SH-SY5Y (cell line): ENCODE results near the gene ATG9A.

Experiments
- GATA2 ChIP-seq: IDR thresholded peaks from 2 replicates; pipeline ENCODE4 v1.6.1; 2011; ENCODE audit warnings: mild to moderate bottlenecking, low read depth, low read length
- GATA3 ChIP-seq: IDR thresholded peaks from 2 replicates; pipeline ENCODE4 v1.6.1; 2011; ENCODE audit warnings: low read depth, mild to moderate bottlenecking, low read length, moderate library complexity

The ATG9A gene

GRCh38 chr2:219247678-219248642, 18.5 kb upstream of the ATG9A start:
- TF ChIP-seq GATA3 (no peak), GATA2 (no peak)

- no peak for TF ChIP-seq GATA3
- no peak for TF ChIP-seq GATA2
These were observed 17.1 kb upstream of the ATG9A start for GRCh38 chr2:219246559-219246958.

GRCh38 chr2:219245899-219246230, 16.4 kb upstream of the ATG9A start:
- TF ChIP-seq GATA2 (no peak), GATA3 (no peak)

- TF ChIP-seq GATA2: no peak
- TF ChIP-seq GATA3: no peak
These were observed 15.9 kb upstream of the ATG9A start, which contains the start of the genes GLB1L and STK16 for GRCh38 chr2:219245148-219245898. GLB1L (minus strand) TSS chr2:219245444; CDS start chr2:219243573, 1,871 bp downstream. STK16 (plus strand) TSS chr2:219245479; CDS start chr2:219246000, 521 bp downstream.

GRCh38 chr2:219244789-219245147, 15.3 kb upstream of the ATG9A start:
- TF ChIP-seq GATA3 (no peak), GATA2 (no peak)

- TF ChIP-seq GATA3 (no peak), GATA2 (no peak)
These were observed 13.9 kb upstream of the ATG9A start for GRCh38 chr2:219243291-219243761.

- no peak for TF ChIP-seq GATA2
- TF ChIP-seq GATA3: no peak
These were observed 4.9 kb upstream of the ATG9A start for GRCh38 chr2:219234331-219234730.

- no peak for TF ChIP-seq GATA2
- no peak for TF ChIP-seq GATA3
These were observed 664 bp upstream of the ATG9A start for GRCh38 chr2:219230059-219230540.

- no peak for TF ChIP-seq GATA2
- no peak for TF ChIP-seq GATA3
These were observed 528 bp downstream of the ATG9A start for GRCh38 chr2:219228911-219229304.

- no peak for TF ChIP-seq GATA2
- no peak for TF ChIP-seq GATA3
These were observed 1.2 kb downstream of the ATG9A start for GRCh38 chr2:219228041-219228910.

- no peak for TF ChIP-seq GATA3
These were observed 4.1 kb downstream of the ATG9A start for GRCh38 chr2:219225350-219225749.

GRCh38 chr2:219223831-219224610, 5.4 kb downstream of the ATG9A start:
- TF ChIP-seq GATA2 (no peak), GATA3 (no peak)

GRCh38 chr2:219221957-219222518, 7.4 kb downstream of the ATG9A start:
- TF ChIP-seq GATA3 (no peak), GATA2 (no peak)
